CD4-positive, alpha-beta T cell treated with Interleukin-6 for 4 hours (primary cell): ENCODE data around the gene CLIP4.
"Not testable (repeated sequence)": the region's sequence is repeated elsewhere in the genome, so short reads cannot be mapped to it uniquely, and the experiment has no call there.

Source experiments
- DNase-seq: peaks from one replicate; pipeline ENCODE4 v3.0.0-alpha.2; 2020; ENCODE audit warnings: mixed read lengths

Gene CLIP4

GRCh38 chr2:29114946-29115609 lies at the start of gene CLIP4:
Gene CLIP4 (plus strand): TSS chr2:29115415. CDS start chr2:29121389, 5,974 bp downstream.
- DNase-seq: peak; percentile 74

- DNase-seq: no peak
These were observed 48.8 kb upstream of the CLIP4 start for GRCh38 chr2:29066271-29066860.

- no peak for DNase-seq
These were observed 48.1 kb upstream of the CLIP4 start for GRCh38 chr2:29066997-29067605.

GRCh38 chr2:29068513-29068912 lies 46.7 kb upstream of the CLIP4 start:
- no peak for DNase-seq

GRCh38 chr2:29070526-29070925 lies 44.7 kb upstream of the CLIP4 start:
- no peak for DNase-seq

GRCh38 chr2:29071032-29071975 lies 43.9 kb upstream of the CLIP4 start:
- DNase-seq: no peak

GRCh38 chr2:29072251-29072650 lies 43.0 kb upstream of the CLIP4 start:
- DNase-seq: no peak

GRCh38 chr2:29072971-29073725 lies 42.1 kb upstream of the CLIP4 start:
- DNase-seq: no peak

GRCh38 chr2:29073933-29074332 lies 41.3 kb upstream of the CLIP4 start:
- DNase-seq: no peak

GRCh38 chr2:29074411-29074810 lies 40.8 kb upstream of the CLIP4 start, which contains the start of gene PCARE:
Gene PCARE (minus strand): TSS chr2:29074523. CDS start chr2:29074261, 262 bp downstream.
- DNase-seq: no peak

- no peak for DNase-seq
These were observed 39.1 kb upstream of the CLIP4 start for GRCh38 chr2:29075894-29076705.

GRCh38 chr2:29079887-29080286 lies 35.3 kb upstream of the CLIP4 start:
- no peak for DNase-seq

- DNase-seq: no peak
These were observed 34.1 kb upstream of the CLIP4 start for GRCh38 chr2:29080886-29081743.

- no peak for DNase-seq
These were observed 32.3 kb upstream of the CLIP4 start for GRCh38 chr2:29082804-29083495.

GRCh38 chr2:29084554-29084953 lies 30.7 kb upstream of the CLIP4 start:
- DNase-seq: no peak

GRCh38 chr2:29090311-29090710 lies 24.9 kb upstream of the CLIP4 start:
- not testable (repeated sequence) for DNase-seq

- no peak for DNase-seq
These were observed 18.2 kb upstream of the CLIP4 start for GRCh38 chr2:29096969-29097368.

- DNase-seq: no peak
These were observed 17.6 kb upstream of the CLIP4 start for GRCh38 chr2:29097569-29097968.

GRCh38 chr2:29100564-29100963 lies 14.7 kb upstream of the CLIP4 start:
- no peak for DNase-seq

GRCh38 chr2:29104688-29105087 lies 10.5 kb upstream of the CLIP4 start:
- no peak for DNase-seq
